Medulla oblongata (tissue), 1 donor: ENCODE data around the gene CD8A.
"Not testable (repeated sequence)": the region's sequence is repeated elsewhere in the genome, so short reads cannot be mapped to it uniquely, and the experiment has no call there.

Source experiments
- DNase-seq: peaks from one replicate; pipeline ENCODE4 v3.0.0-alpha.2; 2015; ENCODE audit errors: extremely low spot score

The CD8A gene

GRCh38 chr2:86734896-86735295, 55.8 kb downstream of the CD8A start:
- not testable (repeated sequence) for DNase-seq
